Measurements from ENCODE around the gene PRKCH. TPM values are rescaled to one million over a fixed set of nuclear protein-coding genes. Genes with fewer than 3 reads are reported as not detected.

PRKCH gene
- total RNA-seq, 5 donors from 2014 or later (not counting 1 experiment from before 2014, with no cell fraction given) = 267 to 436 (median 326) TPM

DNA sequence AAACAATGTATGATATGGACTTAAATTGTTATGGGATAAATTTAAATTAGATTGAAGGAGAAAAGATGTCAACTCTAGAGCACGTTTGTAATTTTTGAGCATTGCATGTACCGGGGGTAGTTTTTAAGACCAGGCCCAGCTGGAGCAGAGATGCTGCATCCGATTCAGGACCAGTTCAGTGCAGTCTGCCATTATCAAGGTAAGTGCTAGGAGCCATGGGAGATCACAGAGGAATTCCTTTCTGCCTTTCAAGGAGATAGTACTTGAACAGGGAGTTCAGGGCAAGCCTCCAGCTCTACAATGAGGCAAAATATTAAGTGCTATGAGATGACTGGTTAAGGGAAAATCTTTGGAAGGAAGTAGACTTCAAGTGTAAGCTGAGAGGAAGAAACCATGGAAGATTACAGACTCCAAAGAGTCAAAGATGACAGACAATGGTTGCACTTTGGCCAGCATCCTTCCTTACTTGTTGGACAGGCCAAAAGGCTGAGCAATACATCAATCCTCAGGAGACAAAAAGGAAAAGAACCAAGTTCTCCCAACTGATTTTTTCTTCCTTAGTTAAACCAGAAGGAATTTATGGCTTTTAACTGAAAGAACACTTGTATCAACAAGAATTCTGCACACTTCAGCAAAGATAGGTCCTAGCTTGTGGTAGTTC, 260.7 kb downstream of the PRKCH start:
- H3K27ac ChIP-seq (ENCODE audit: low read length) = no peak overlapping the region
- H3K4me1 Mint-ChIP-seq = peaks cover 11 to 28% (median 25%) of the 10 kb centered on the region in 3 donors
- H3K9me3 ChIP-seq = no peaks in the 10 kb centered on the region
- H3K4me3 Mint-ChIP-seq = no peak overlapping the region
- H3K36me3 Mint-ChIP-seq = no peaks in the 10 kb centered on the region
- H3K27ac Mint-ChIP-seq = no peak overlapping the region
- CTCF ChIA-PET = no interaction called here
- no peaks in the 10 kb centered on the region for H3K27me3 ChIP-seq (replicated peaks in 1 of 2; ENCODE audit: control insufficient read depth in 2 of 2, extremely low read depth in 1 of 2, insufficient read depth in 2 of 2, low read length in 1 of 2)
- H3K36me3 ChIP-seq (ENCODE audit: control insufficient read depth in 2 of 2, extremely low read depth in 1 of 2, insufficient read depth in 1 of 2, low read length in 1 of 2) = no peaks in the 10 kb centered on the region
- peaks cover 2 to 22% of the 10 kb centered on the region in 2 experiments for H3K4me1 ChIP-seq (ENCODE audit: control insufficient read depth in 1 of 2, extremely low read depth in 1 of 2, insufficient read depth in 2 of 2, low read length in 2 of 2)
- no peaks in the 10 kb centered on the region for H3K27me3 Mint-ChIP-seq
- WGBS (ENCODE audit: insufficient coverage) = 93% methylated on average over 3 of the region's 3 CpGs
- ATAC-seq (replicated peaks in 1 of 4) = no peak
- no peaks in the 10 kb centered on the region for H3K9me3 Mint-ChIP-seq
- POLR2A ChIA-PET = no interaction called here
- no peak overlapping the region for H3K4me3 ChIP-seq (ENCODE audit: control insufficient read depth in 1 of 2, extremely low read depth in 1 of 2, low read length in 1 of 2)
- no peak for DNase-seq

DNA sequence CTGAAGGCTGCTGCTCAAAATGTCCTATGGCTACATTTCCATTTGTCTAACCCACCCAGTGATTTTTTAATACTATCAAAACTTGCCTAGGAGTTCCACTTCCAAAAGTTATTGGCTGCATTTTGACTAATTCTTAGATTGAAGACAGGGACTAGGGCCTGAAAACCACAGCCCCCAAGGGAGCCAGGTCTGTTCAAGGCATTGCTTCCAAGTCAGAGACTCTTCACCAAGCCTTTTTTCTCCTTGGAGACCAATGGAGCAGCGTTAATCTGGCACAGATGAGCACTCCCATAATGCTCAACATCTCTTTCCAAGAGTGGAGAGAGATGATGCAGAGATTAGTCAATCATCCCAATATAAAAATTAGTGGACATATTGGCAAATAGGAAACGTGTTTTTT, 261.4 kb downstream of the PRKCH start:
- Mint-ChIP-seq H3K36me3 (no peaks in the 10 kb centered on the region), H3K4me3 (no peak overlapping the region), H3K4me1 (peaks cover 11 to 23% (median 22%) of the 10 kb centered on the region in 3 donors), H3K27me3 (no peaks in the 10 kb centered on the region), H3K9me3 (no peaks in the 10 kb centered on the region), H3K27ac (no peak overlapping the region)
- no peak for DNase-seq
- POLR2A ChIA-PET = no interaction called here
- CTCF ChIA-PET = no interaction called here
- H3K27ac ChIP-seq (ENCODE audit: low read length) = no peak overlapping the region
- H3K27me3 ChIP-seq (replicated peaks in 1 of 2; ENCODE audit: control insufficient read depth in 2 of 2, extremely low read depth in 1 of 2, insufficient read depth in 2 of 2, low read length in 1 of 2) = no peaks in the 10 kb centered on the region
- H3K36me3 ChIP-seq (ENCODE audit: control insufficient read depth in 2 of 2, extremely low read depth in 1 of 2, insufficient read depth in 1 of 2, low read length in 1 of 2) = no peaks in the 10 kb centered on the region
- no peaks in the 10 kb centered on the region for H3K9me3 ChIP-seq
- no peak for ATAC-seq (replicated peaks in 1 of 4)
- H3K4me3 ChIP-seq (ENCODE audit: control insufficient read depth in 1 of 2, extremely low read depth in 1 of 2, low read length in 1 of 2) = no peak overlapping the region
- no CpG with 5 or more reads among the region's 2 CpGs for WGBS (ENCODE audit: insufficient coverage)
- peaks cover 2 to 16% of the 10 kb centered on the region in 2 experiments for H3K4me1 ChIP-seq (ENCODE audit: control insufficient read depth in 1 of 2, extremely low read depth in 1 of 2, insufficient read depth in 2 of 2, low read length in 2 of 2)

DNA sequence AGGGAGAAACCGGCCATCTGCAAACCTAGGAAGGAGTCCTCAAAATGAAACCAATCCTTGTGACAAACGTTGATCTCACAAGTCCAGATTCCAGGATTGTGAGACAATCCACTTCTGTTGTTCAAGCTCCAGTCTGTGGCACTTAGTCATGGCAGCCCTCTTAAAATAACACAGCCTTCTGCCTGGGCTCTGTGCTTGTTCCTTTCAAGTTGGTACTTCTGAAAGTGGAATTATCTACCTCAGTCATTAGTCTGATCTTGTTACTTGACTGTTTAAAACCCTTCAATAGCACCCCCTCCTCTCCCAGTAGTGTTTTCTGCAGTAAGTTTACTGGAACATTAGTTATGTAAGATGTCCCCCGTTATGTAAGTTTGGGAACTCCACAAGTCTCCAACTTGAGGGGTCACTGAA, 263.0 kb downstream of the PRKCH start:
- H3K36me3 ChIP-seq (ENCODE audit: control insufficient read depth in 2 of 2, extremely low read depth in 1 of 2, insufficient read depth in 1 of 2, low read length in 1 of 2) = no peaks in the 10 kb centered on the region
- no peak overlapping the region for H3K27ac ChIP-seq (ENCODE audit: low read length)
- Mint-ChIP-seq H3K27ac (no peak overlapping the region), H3K4me3 (no peak overlapping the region), H3K27me3 (no peaks in the 10 kb centered on the region), H3K36me3 (no peaks in the 10 kb centered on the region), H3K9me3 (no peaks in the 10 kb centered on the region), H3K4me1 (peaks cover 2 to 10% (median 10%) of the 10 kb centered on the region in 3 donors)
- no peak overlapping the region for H3K4me3 ChIP-seq (ENCODE audit: control insufficient read depth in 1 of 2, extremely low read depth in 1 of 2, low read length in 1 of 2)
- CTCF ChIA-PET = no interaction called here
- H3K4me1 ChIP-seq (ENCODE audit: control insufficient read depth in 1 of 2, extremely low read depth in 1 of 2, insufficient read depth in 2 of 2, low read length in 2 of 2) = peaks cover 1 to 5% of the 10 kb centered on the region in 2 experiments
- ATAC-seq (replicated peaks in 1 of 4) (no peak), DNase-seq (no peak)
- POLR2A ChIA-PET = no interaction called here
- WGBS (ENCODE audit: insufficient coverage) = 93% methylated on average over 2 of the region's 3 CpGs
- no peaks in the 10 kb centered on the region for H3K9me3 ChIP-seq
- no peaks in the 10 kb centered on the region for H3K27me3 ChIP-seq (replicated peaks in 1 of 2; ENCODE audit: control insufficient read depth in 2 of 2, extremely low read depth in 1 of 2, insufficient read depth in 2 of 2, low read length in 1 of 2)

DNA sequence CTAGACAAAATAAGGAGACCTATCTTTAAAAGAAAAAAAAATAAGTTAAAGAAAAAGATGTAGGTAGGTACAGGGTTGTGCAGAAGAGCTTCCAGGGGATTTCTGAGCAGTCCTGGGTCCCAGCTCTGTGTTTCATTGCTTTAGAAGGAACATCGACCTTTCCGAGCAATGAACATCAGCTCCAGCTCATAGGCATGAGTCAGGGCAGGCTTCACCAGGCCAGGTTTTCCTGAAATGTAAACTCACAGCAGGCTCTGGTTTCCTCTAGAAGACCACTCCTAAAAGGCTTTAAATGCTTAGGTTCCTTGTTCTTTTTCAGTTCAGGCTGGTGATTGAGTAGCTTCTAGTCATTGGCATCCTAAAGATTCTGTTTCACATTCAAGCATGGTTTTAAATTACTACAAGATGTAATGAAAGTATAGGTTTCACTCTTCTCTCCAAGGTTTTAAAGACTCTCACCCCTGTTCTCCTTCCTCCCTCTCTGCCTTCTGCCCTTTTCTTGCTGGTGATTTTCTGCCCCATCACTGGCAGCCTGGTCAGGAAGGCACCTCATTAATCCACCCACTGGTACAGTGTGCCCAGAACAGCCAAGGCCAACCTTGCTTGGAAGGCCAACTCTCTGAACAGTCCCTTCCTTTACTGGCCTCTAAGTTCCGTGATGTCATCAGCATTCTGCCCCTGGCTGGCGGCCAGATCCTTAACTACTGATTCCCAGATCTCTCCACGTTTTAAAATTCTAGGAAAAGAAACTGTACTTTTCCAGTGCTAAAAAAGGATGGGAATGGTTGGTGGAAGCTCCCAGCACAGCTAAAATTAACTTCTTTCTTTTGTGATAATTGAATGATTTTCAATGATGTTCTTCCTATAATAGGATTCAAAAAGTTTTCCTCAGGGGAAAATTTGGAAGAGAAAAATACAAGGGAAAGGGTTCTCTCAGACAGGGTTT, 264.5 kb downstream of the PRKCH start:
- no peaks in the 10 kb centered on the region for H3K9me3 Mint-ChIP-seq
- Histone ChIP-seq H3K4me3 (ENCODE audit: control insufficient read depth in 1 of 2, extremely low read depth in 1 of 2, low read length in 1 of 2) (no peak overlapping the region), H3K27me3 (replicated peaks in 1 of 2; ENCODE audit: control insufficient read depth in 2 of 2, extremely low read depth in 1 of 2, insufficient read depth in 2 of 2, low read length in 1 of 2) (no peaks in the 10 kb centered on the region), H3K4me1 (ENCODE audit: control insufficient read depth in 1 of 2, extremely low read depth in 1 of 2, insufficient read depth in 2 of 2, low read length in 2 of 2) (peaks cover 0 to 10% of the 10 kb centered on the region in 2 experiments), H3K9me3 (no peaks in the 10 kb centered on the region), H3K36me3 (ENCODE audit: control insufficient read depth in 2 of 2, extremely low read depth in 1 of 2, insufficient read depth in 1 of 2, low read length in 1 of 2) (no peaks in the 10 kb centered on the region), H3K27ac (ENCODE audit: low read length) (no peak overlapping the region)
- ChIA-PET CTCF (interaction anchor here in 1 of 2 donors (0.6 kb wide), 2 partner anchors 13 to 80 kb away, joined by 4 to 6 read pairs; no protein-coding TSS in a partner anchor), POLR2A (interaction anchor here in 1 of 2 donors (0.5 kb wide), 1 partner anchor 10 kb away, joined by 3 read pairs; no protein-coding TSS in a partner anchor)
- H3K4me1 Mint-ChIP-seq = peaks cover 10 to 18% (median 11%) of the 10 kb centered on the region in 3 donors
- DNase-seq (no peak), ATAC-seq (replicated peaks in 1 of 4) (no peak)
- no peaks in the 10 kb centered on the region for H3K27me3 Mint-ChIP-seq
- no peak overlapping the region for H3K27ac Mint-ChIP-seq
- H3K4me3 Mint-ChIP-seq = no peak overlapping the region
- WGBS (ENCODE audit: insufficient coverage) = no CpG with 5 or more reads among the region's 5 CpGs
- no peaks in the 10 kb centered on the region for H3K36me3 Mint-ChIP-seq

DNA sequence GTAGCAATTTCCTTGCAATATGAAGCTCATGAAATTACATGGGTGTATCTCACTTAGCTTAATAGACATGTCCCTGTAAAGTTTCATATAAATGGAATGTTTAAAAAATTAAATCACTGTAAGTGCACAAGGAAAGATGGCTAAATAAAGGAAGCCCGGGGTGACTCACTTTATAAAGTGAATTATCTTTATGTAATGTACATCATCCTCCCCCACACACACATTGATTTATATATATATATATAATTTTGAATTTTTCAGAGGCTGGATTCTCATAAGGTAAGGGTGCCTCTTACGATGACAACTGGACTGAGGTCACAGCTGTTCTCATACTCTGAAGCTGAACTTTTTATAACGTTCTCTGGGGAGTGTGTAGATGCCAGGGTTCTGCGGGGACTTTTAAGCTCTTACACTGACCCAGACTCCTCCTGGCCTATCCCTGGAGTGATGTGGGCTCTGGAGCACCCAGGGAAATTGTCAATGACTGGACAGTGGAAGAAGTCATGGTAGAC, 265.2 kb downstream of the PRKCH start:
- POLR2A ChIA-PET = no interaction called here

DNA sequence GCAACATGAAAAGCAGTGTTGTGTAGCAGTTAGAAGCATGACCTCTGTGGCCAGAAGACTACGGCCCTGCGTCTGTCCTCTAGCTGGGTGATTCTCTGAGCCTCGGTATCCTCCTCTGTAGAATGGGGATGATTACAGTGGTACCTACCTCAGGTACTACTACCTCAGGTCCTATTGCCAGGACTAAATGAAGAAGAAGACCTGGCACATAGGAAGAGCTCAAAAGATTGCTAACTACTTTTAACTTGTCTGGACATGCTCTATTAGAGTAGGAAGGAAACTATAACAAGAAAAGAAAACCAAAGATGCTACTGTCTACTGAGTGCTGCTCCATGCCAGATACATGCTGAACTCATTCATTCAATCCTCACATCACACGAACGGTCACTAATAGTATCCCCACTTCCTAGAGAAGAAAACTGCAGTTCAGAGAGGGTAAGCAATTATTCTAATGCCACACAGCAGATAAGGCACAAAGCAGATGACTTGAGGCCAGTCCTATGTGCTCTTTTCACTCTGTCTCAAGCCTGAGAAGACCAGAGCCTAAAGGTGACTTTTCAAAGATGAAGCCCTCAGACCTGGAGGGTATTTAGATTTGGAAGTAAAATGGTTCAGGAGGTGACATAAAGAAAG, 265.8 kb downstream of the PRKCH start:
- CTCF ChIA-PET = interaction anchor here in 1 of 2 donors (0.5 kb wide), 1 partner anchor 608 kb away, joined by 3 read pairs; no protein-coding TSS in a partner anchor
- Histone ChIP-seq H3K27ac (ENCODE audit: low read length) (no peak overlapping the region), H3K4me3 (ENCODE audit: control insufficient read depth in 1 of 2, extremely low read depth in 1 of 2, low read length in 1 of 2) (no peak overlapping the region), H3K4me1 (ENCODE audit: control insufficient read depth in 1 of 2, extremely low read depth in 1 of 2, insufficient read depth in 2 of 2, low read length in 2 of 2) (peaks cover 0 to 10% of the 10 kb centered on the region in 2 experiments), H3K36me3 (ENCODE audit: control insufficient read depth in 2 of 2, extremely low read depth in 1 of 2, insufficient read depth in 1 of 2, low read length in 1 of 2) (no peaks in the 10 kb centered on the region), H3K9me3 (no peaks in the 10 kb centered on the region), H3K27me3 (replicated peaks in 1 of 2; ENCODE audit: control insufficient read depth in 2 of 2, extremely low read depth in 1 of 2, insufficient read depth in 2 of 2, low read length in 1 of 2) (no peaks in the 10 kb centered on the region)
- H3K4me3 Mint-ChIP-seq = no peak overlapping the region
- WGBS (ENCODE audit: insufficient coverage) = no CpG with 5 or more reads among the region's 5 CpGs
- DNase-seq (no peak), ATAC-seq (replicated peaks in 1 of 4) (no peak)
- H3K9me3 Mint-ChIP-seq = peaks cover 0 to under 1% (median 0%) of the 10 kb centered on the region in 3 donors
- POLR2A ChIA-PET = no interaction called here
- H3K4me1 Mint-ChIP-seq = peaks cover 10 to 18% (median 11%) of the 10 kb centered on the region in 3 donors
- H3K27me3 Mint-ChIP-seq = no peaks in the 10 kb centered on the region
- no peaks in the 10 kb centered on the region for H3K36me3 Mint-ChIP-seq
- H3K27ac Mint-ChIP-seq = no peak overlapping the region

More for the DNA sequence above, 265.2 kb downstream of the PRKCH start:
- H3K27me3 ChIP-seq (replicated peaks in 1 of 2; ENCODE audit: control insufficient read depth in 2 of 2, extremely low read depth in 1 of 2, insufficient read depth in 2 of 2, low read length in 1 of 2) = no peaks in the 10 kb centered on the region
- no peak overlapping the region for H3K4me3 ChIP-seq (ENCODE audit: control insufficient read depth in 1 of 2, extremely low read depth in 1 of 2, low read length in 1 of 2)
- H3K27me3 Mint-ChIP-seq = no peaks in the 10 kb centered on the region
- CTCF ChIA-PET = interaction anchor here in 1 of 2 donors (0.5 to 0.6 kb wide), 3 partner anchors 14 to 608 kb away, joined by 3 to 6 read pairs (median 4); no protein-coding TSS in a partner anchor
- peaks cover 0 to 10% of the 10 kb centered on the region in 2 experiments for H3K4me1 ChIP-seq (ENCODE audit: control insufficient read depth in 1 of 2, extremely low read depth in 1 of 2, insufficient read depth in 2 of 2, low read length in 2 of 2)
- no peaks in the 10 kb centered on the region for H3K9me3 ChIP-seq
- ATAC-seq (replicated peaks in 1 of 4) = no peak
- H3K4me3 Mint-ChIP-seq = no peak overlapping the region
- H3K27ac Mint-ChIP-seq = no peak overlapping the region
- no peak overlapping the region for H3K27ac ChIP-seq (ENCODE audit: low read length)
- no CpG with 5 or more reads among the region's 4 CpGs for WGBS (ENCODE audit: insufficient coverage)
- no peaks in the 10 kb centered on the region for H3K36me3 Mint-ChIP-seq
- no peaks in the 10 kb centered on the region for H3K9me3 Mint-ChIP-seq
- no peak for DNase-seq
- H3K36me3 ChIP-seq (ENCODE audit: control insufficient read depth in 2 of 2, extremely low read depth in 1 of 2, insufficient read depth in 1 of 2, low read length in 1 of 2) = no peaks in the 10 kb centered on the region
- peaks cover 10 to 18% (median 11%) of the 10 kb centered on the region in 3 donors for H3K4me1 Mint-ChIP-seq

Data from T-cell (primary cell).